ENCODE measurements around the gene PHACTR1. TPM values are rescaled to one million over a fixed set of nuclear protein-coding genes. Genes with fewer than 3 reads are reported as not detected.

Gene PHACTR1
- total RNA-seq, 5 donors from 2014 or later (not counting 1 experiment from before 2014, with no cell fraction given), result 0.63 to 2.6 (median 1.1) TPM

DNA sequence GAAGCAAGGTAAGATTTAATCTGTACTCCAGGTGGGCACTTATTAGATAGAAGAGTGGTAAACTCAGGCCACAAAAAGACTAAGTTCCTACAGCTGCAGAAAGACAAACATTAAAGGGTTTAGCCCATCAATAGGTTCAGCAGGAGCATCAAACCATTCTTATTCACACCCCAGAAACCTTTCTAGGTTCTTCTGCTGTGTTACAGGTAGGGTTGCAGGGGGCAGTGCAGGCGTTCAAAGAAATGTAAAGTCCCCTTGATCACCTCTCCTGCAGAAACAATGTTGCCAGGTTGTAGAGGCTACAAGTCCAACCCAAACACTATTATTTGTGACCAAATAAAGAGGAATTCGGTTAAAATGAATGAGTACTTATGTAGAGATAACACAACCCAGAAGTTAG lies 31.8 kb downstream of the PHACTR1 start:
- WGBS (ENCODE audit: insufficient coverage), result no CpG with 5 or more reads among the region's 2 CpGs
- H3K27ac ChIP-seq (ENCODE audit: low read length), result no peak overlapping the region
- ChIA-PET CTCF (no interaction called here), POLR2A (no interaction called here)
- H3K36me3 ChIP-seq (ENCODE audit: control insufficient read depth in 2 of 2, extremely low read depth in 1 of 2, insufficient read depth in 1 of 2, low read length in 1 of 2), result no peaks in the 10 kb centered on the region
- Mint-ChIP-seq H3K9me3 (peaks cover 2 to 20% (median 15%) of the 10 kb centered on the region in 3 donors), H3K27me3 (peaks cover 52 to 57% of the 10 kb centered on the region in 2 donors), H3K4me3 (peak overlapping the region in 1 of 3 donors; percentile 52), H3K4me1 (peaks cover 0 to 6% (median 2%) of the 10 kb centered on the region in 3 donors), H3K36me3 (no peaks in the 10 kb centered on the region), H3K27ac (no peak overlapping the region)
- H3K4me1 ChIP-seq (ENCODE audit: control insufficient read depth in 1 of 2, extremely low read depth in 1 of 2, insufficient read depth in 2 of 2, low read length in 2 of 2), result no peaks in the 10 kb centered on the region
- DNase-seq (no peak), ATAC-seq (replicated peaks in 1 of 4) (no peak)
- no peak overlapping the region for H3K4me3 ChIP-seq (ENCODE audit: control insufficient read depth in 1 of 2, extremely low read depth in 1 of 2, low read length in 1 of 2)
- H3K9me3 ChIP-seq, result no peaks in the 10 kb centered on the region
- peaks cover 10 to 26% of the 10 kb centered on the region in 2 experiments for H3K27me3 ChIP-seq (replicated peaks in 1 of 2; ENCODE audit: control insufficient read depth in 2 of 2, extremely low read depth in 1 of 2, insufficient read depth in 2 of 2, low read length in 1 of 2)

DNA sequence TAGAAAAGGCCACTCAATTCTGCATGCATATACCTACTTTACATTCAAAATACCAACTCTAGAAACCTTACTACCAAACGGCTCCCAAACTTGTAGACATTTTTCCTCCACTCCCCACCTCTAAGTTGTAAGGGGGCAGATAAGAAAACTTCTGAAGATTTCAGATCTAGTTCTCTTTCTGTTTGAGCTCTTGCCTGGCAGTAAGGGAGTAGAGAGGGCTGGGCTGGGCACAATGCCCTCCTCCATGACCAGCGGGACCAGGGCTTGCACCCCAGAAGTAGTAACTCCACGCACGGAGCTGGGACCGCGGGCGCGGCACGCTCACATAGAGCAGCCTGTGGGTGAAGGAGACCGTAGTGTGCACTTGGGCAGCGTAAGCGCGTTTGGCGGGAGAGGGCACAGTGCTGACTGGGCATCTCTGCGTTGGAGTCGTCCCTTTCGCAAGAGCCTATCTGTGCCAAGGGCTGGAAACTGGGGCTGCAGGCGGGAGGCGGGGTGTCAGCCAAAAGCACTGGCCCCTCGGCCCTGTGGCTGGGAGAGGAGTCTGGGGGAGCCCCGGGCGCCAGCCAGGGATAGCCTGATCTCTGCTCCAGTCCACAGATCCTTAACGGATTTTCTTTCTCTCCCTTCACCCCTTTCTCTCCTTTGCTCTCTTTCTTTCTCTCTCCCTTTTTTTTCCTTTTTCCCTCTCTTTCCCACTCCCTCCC lies 32.4 kb downstream of the PHACTR1 start:
- H3K27me3 ChIP-seq (replicated peaks in 1 of 2; ENCODE audit: control insufficient read depth in 2 of 2, extremely low read depth in 1 of 2, insufficient read depth in 2 of 2, low read length in 1 of 2), result peaks cover 10 to 26% of the 10 kb centered on the region in 2 experiments
- peak overlapping the region in 1 of 3 donors; percentile 52 for H3K4me3 Mint-ChIP-seq
- peak overlapping the region in 1 of 2 donors; percentile 10 for H3K4me3 ChIP-seq (ENCODE audit: control insufficient read depth in 1 of 2, extremely low read depth in 1 of 2, low read length in 1 of 2)
- ChIA-PET POLR2A (no interaction called here), CTCF (no interaction called here)
- peaks cover 52 to 57% of the 10 kb centered on the region in 2 donors for H3K27me3 Mint-ChIP-seq
- DNase-seq (no peak), ATAC-seq (replicated peaks in 1 of 4) (no peak)
- WGBS (ENCODE audit: insufficient coverage), result 12% methylated on average over 13 of the region's 23 CpGs
- H3K4me1 ChIP-seq (ENCODE audit: control insufficient read depth in 1 of 2, extremely low read depth in 1 of 2, insufficient read depth in 2 of 2, low read length in 2 of 2), result no peaks in the 10 kb centered on the region
- H3K4me1 Mint-ChIP-seq, result peaks cover 0 to 6% (median 2%) of the 10 kb centered on the region in 3 donors
- peaks cover 2 to 20% (median 15%) of the 10 kb centered on the region in 3 donors for H3K9me3 Mint-ChIP-seq
- H3K36me3 Mint-ChIP-seq, result no peaks in the 10 kb centered on the region
- no peaks in the 10 kb centered on the region for H3K36me3 ChIP-seq (ENCODE audit: control insufficient read depth in 2 of 2, extremely low read depth in 1 of 2, insufficient read depth in 1 of 2, low read length in 1 of 2)
- no peak overlapping the region for H3K27ac Mint-ChIP-seq
- H3K27ac ChIP-seq (ENCODE audit: low read length), result no peak overlapping the region
- no peaks in the 10 kb centered on the region for H3K9me3 ChIP-seq

DNA sequence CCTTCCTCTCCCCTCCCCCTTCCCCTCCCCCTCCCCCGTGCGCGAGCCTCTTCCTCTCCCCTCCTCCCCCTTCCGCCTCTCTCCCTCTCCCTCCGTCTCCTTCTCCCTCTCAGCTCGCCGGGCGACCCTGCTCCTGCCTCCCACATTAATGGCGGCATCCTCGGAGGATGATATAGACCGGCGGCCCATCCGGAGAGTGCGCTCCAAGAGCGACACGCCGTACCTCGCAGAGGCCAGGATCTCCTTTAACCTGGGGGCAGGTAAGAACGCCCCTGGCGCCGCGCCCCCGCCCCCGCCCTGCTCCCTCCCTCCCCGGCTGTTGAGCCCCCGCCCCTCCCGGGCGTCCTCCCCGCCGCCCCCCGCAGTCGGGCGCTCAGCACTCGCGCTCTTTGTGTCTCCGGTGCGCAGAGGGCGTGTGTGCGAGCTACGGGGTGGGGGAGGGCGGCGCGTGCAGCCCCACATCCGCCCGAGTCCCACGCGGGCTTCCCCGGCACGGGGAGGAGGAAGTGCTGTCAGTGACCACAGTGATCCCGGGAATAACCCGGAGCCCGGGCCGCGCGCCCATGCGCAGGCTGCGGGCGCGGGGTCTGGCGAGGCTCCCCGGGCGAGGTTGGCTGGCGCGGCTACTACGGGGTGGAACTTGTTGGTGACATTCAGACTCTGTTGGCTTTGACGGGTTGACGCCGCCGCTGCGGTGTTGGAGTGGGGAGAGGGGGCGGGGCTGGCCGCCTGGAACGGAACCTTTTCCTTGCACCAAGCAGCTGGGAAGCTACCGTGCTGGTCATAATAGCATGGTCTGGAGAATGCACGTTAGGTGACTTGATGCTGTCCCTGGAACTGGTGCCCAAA lies 33.2 kb downstream of the PHACTR1 start:
- Mint-ChIP-seq H3K36me3 (no peaks in the 10 kb centered on the region), H3K27me3 (peaks cover 58 to 62% of the 10 kb centered on the region in 2 donors), H3K27ac (no peak overlapping the region), H3K9me3 (peaks cover 4 to 20% (median 15%) of the 10 kb centered on the region in 3 donors), H3K4me1 (peaks cover 0 to 6% (median 2%) of the 10 kb centered on the region in 3 donors), H3K4me3 (peak overlapping the region in 1 of 3 donors; percentile 32)
- ATAC-seq (replicated peaks in 1 of 4), result no peak
- Histone ChIP-seq H3K4me1 (ENCODE audit: control insufficient read depth in 1 of 2, extremely low read depth in 1 of 2, insufficient read depth in 2 of 2, low read length in 2 of 2) (no peaks in the 10 kb centered on the region), H3K27ac (ENCODE audit: low read length) (no peak overlapping the region), H3K36me3 (ENCODE audit: control insufficient read depth in 2 of 2, extremely low read depth in 1 of 2, insufficient read depth in 1 of 2, low read length in 1 of 2) (no peaks in the 10 kb centered on the region), H3K9me3 (no peaks in the 10 kb centered on the region), H3K4me3 (ENCODE audit: control insufficient read depth in 1 of 2, extremely low read depth in 1 of 2, low read length in 1 of 2) (no peak overlapping the region), H3K27me3 (replicated peaks in 1 of 2; ENCODE audit: control insufficient read depth in 2 of 2, extremely low read depth in 1 of 2, insufficient read depth in 2 of 2, low read length in 1 of 2) (peaks cover 10 to 26% of the 10 kb centered on the region in 2 experiments)
- CTCF ChIA-PET, result no interaction called here
- POLR2A ChIA-PET, result interaction anchor here in 1 of 2 donors (0.5 kb wide), 1 partner anchor 12 kb away, joined by 4 read pairs; no protein-coding TSS in a partner anchor
- no peak for DNase-seq
- 6% methylated on average over 47 of the region's 75 CpGs for WGBS (ENCODE audit: insufficient coverage)

DNA sequence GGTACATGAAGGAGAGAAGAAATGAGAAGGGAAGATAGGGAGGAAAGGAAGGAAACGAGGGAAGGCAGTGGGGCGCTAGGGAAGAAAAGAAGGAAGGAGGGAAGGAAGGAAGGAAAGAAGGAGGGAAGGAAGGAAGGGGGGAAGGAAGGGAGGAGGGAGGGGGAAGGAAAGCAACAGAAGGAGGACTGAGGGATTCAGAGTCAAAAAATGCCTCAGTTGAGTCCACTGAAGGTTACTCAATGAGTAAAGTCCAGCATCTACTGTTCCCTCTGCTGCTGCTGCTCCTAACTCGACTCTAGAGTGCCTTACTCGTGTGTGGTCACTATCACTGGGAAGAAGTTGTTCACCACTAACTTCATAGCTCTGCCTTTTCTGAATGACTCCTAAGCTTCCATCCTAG lies 33.8 kb downstream of the PHACTR1 start:
- ChIA-PET CTCF (no interaction called here), POLR2A (interaction anchor here in 1 of 2 donors (0.5 kb wide), 1 partner anchor 12 kb away, joined by 4 read pairs; no protein-coding TSS in a partner anchor)
- Mint-ChIP-seq H3K4me1 (peaks cover 0 to 6% (median 2%) of the 10 kb centered on the region in 3 donors), H3K36me3 (no peaks in the 10 kb centered on the region), H3K27ac (no peak overlapping the region), H3K27me3 (peaks cover 55 to 58% of the 10 kb centered on the region in 2 donors), H3K9me3 (peaks cover 2 to 15% (median 11%) of the 10 kb centered on the region in 3 donors), H3K4me3 (peak overlapping the region in 1 of 3 donors; percentile 32)
- DNase-seq, result no peak
- no peaks in the 10 kb centered on the region for H3K36me3 ChIP-seq (ENCODE audit: control insufficient read depth in 2 of 2, extremely low read depth in 1 of 2, insufficient read depth in 1 of 2, low read length in 1 of 2)
- H3K9me3 ChIP-seq, result no peaks in the 10 kb centered on the region
- WGBS (ENCODE audit: insufficient coverage), result 26% methylated on average over 3 of the region's 4 CpGs
- ATAC-seq (replicated peaks in 1 of 4), result no peak
- no peak overlapping the region for H3K27ac ChIP-seq (ENCODE audit: low read length)
- H3K4me1 ChIP-seq (ENCODE audit: control insufficient read depth in 1 of 2, extremely low read depth in 1 of 2, insufficient read depth in 2 of 2, low read length in 2 of 2), result no peaks in the 10 kb centered on the region
- H3K4me3 ChIP-seq (ENCODE audit: control insufficient read depth in 1 of 2, extremely low read depth in 1 of 2, low read length in 1 of 2), result no peak overlapping the region
- H3K27me3 ChIP-seq (replicated peaks in 1 of 2; ENCODE audit: control insufficient read depth in 2 of 2, extremely low read depth in 1 of 2, insufficient read depth in 2 of 2, low read length in 1 of 2), result peaks cover 10 to 26% of the 10 kb centered on the region in 2 experiments

DNA sequence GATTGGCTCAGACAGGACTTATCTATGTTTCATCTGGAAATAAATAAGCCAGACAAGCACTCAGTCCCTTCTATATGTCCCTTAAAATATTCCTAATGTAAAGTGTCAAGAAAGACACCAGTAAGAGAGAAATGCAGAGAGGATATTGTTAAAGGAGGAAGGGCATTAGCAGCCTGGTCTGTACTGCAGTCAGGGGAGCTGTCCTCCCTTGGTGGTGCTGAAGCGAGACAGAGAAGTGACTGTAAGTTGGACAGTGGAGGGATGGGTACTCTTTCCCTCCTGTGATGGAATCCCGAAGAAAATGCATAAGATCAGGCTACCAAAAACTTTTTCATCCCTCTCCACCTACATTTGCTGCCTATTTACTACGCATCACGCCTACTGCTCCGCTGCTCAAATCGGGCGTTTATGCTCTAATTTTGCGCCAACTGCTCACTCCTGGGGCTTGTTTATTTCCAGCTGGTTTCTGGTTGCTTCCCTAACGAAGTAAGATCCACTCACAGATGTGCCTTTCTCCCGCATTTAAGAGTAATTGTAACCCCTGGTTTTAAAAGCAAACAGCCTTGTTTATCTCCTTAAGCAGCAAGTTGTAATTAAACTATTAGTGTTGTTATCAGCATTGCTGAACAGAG lies 35.2 kb downstream of the PHACTR1 start:
- H3K9me3 ChIP-seq, result no peaks in the 10 kb centered on the region
- H3K27me3 Mint-ChIP-seq, result peaks cover 50 to 51% of the 10 kb centered on the region in 2 donors

GRCh38 chr6:12753036-12753435 lies 36.5 kb downstream of the PHACTR1 start:
- POLR2A ChIA-PET, result no interaction called here
- H3K27ac ChIP-seq (ENCODE audit: low read length), result no peak overlapping the region
- CTCF ChIA-PET, result no interaction called here
- Mint-ChIP-seq H3K27ac (no peak overlapping the region), H3K9me3 (peaks cover 2 to 5% (median 4%) of the 10 kb centered on the region in 3 donors), H3K36me3 (no peaks in the 10 kb centered on the region), H3K4me3 (no peak overlapping the region), H3K27me3 (peaks cover 42 to 43% of the 10 kb centered on the region in 2 donors), H3K4me1 (peaks cover 0 to 6% (median 2%) of the 10 kb centered on the region in 3 donors)
- peaks cover 10 to 23% of the 10 kb centered on the region in 2 experiments for H3K27me3 ChIP-seq (replicated peaks in 1 of 2; ENCODE audit: control insufficient read depth in 2 of 2, extremely low read depth in 1 of 2, insufficient read depth in 2 of 2, low read length in 1 of 2)
- no peaks in the 10 kb centered on the region for H3K4me1 ChIP-seq (ENCODE audit: control insufficient read depth in 1 of 2, extremely low read depth in 1 of 2, insufficient read depth in 2 of 2, low read length in 2 of 2)
- no CpG with 5 or more reads among the region's 2 CpGs for WGBS (ENCODE audit: insufficient coverage)
- H3K9me3 ChIP-seq, result no peaks in the 10 kb centered on the region
- no peaks in the 10 kb centered on the region for H3K36me3 ChIP-seq (ENCODE audit: control insufficient read depth in 2 of 2, extremely low read depth in 1 of 2, insufficient read depth in 1 of 2, low read length in 1 of 2)
- no peak for ATAC-seq (replicated peaks in 1 of 4)
- no peak for DNase-seq
- no peak overlapping the region for H3K4me3 ChIP-seq (ENCODE audit: control insufficient read depth in 1 of 2, extremely low read depth in 1 of 2, low read length in 1 of 2)

More for the DNA sequence above, 35.2 kb downstream of the PHACTR1 start:
- ChIA-PET CTCF (no interaction called here), POLR2A (no interaction called here)
- no peaks in the 10 kb centered on the region for H3K36me3 ChIP-seq (ENCODE audit: control insufficient read depth in 2 of 2, extremely low read depth in 1 of 2, insufficient read depth in 1 of 2, low read length in 1 of 2)
- H3K4me3 ChIP-seq (ENCODE audit: control insufficient read depth in 1 of 2, extremely low read depth in 1 of 2, low read length in 1 of 2), result peak overlapping the region in 1 of 2 donors; percentile 8
- no peak for ATAC-seq (replicated peaks in 1 of 4)
- WGBS (ENCODE audit: insufficient coverage), result 50% methylated on average over 6 of the region's 10 CpGs
- H3K27ac ChIP-seq (ENCODE audit: low read length), result no peak overlapping the region
- peaks cover 2 to 11% (median 7%) of the 10 kb centered on the region in 3 donors for H3K9me3 Mint-ChIP-seq
- H3K27ac Mint-ChIP-seq, result no peak overlapping the region
- H3K4me1 ChIP-seq (ENCODE audit: control insufficient read depth in 1 of 2, extremely low read depth in 1 of 2, insufficient read depth in 2 of 2, low read length in 2 of 2), result no peaks in the 10 kb centered on the region
- H3K36me3 Mint-ChIP-seq, result no peaks in the 10 kb centered on the region
- peak in 11 of 35 experiments; percentile 4 to 23 (median 8) for DNase-seq
- H3K4me3 Mint-ChIP-seq, result no peak overlapping the region
- peaks cover 0 to 6% (median 2%) of the 10 kb centered on the region in 3 donors for H3K4me1 Mint-ChIP-seq
- peaks cover 10 to 23% of the 10 kb centered on the region in 2 experiments for H3K27me3 ChIP-seq (replicated peaks in 1 of 2; ENCODE audit: control insufficient read depth in 2 of 2, extremely low read depth in 1 of 2, insufficient read depth in 2 of 2, low read length in 1 of 2)
